Middle frontal gyrus (tissue), 1 donor: Measurements from ENCODE around the gene EPHA3.

Experiments used
- DNase-seq: peaks from one replicate; pipeline ENCODE4 v3.0.0-alpha.2; 2015; ENCODE audit warnings: low spot score; ENCODE audit errors: extremely low spot score

Gene EPHA3

GRCh38 chr3:89144080-89144479, 36.7 kb downstream of the EPHA3 start:
- no peak for DNase-seq

- DNase-seq, result no peak
Observed at GRCh38 chr3:89145995-89146394, 38.6 kb downstream of the EPHA3 start.

- DNase-seq, result no peak
Observed at GRCh38 chr3:89154416-89154815, 47.0 kb downstream of the EPHA3 start.

- no peak for DNase-seq
Observed at GRCh38 chr3:89155811-89156210, 48.4 kb downstream of the EPHA3 start.

GRCh38 chr3:89157575-89157974, 50.2 kb downstream of the EPHA3 start:
- no peak for DNase-seq

GRCh38 chr3:89159605-89160004, 52.2 kb downstream of the EPHA3 start:
- DNase-seq, result no peak

GRCh38 chr3:89164774-89165173, 57.4 kb downstream of the EPHA3 start:
- DNase-seq, result no peak

GRCh38 chr3:89165636-89166263, 58.3 kb downstream of the EPHA3 start:
- DNase-seq, result no peak

GRCh38 chr3:89171687-89172545, 64.5 kb downstream of the EPHA3 start:
- DNase-seq, result no peak

GRCh38 chr3:89173546-89173945, 66.1 kb downstream of the EPHA3 start:
- no peak for DNase-seq

GRCh38 chr3:89179355-89180001, 72.1 kb downstream of the EPHA3 start:
- no peak for DNase-seq

GRCh38 chr3:89180334-89180733, 72.9 kb downstream of the EPHA3 start:
- DNase-seq, result no peak

- DNase-seq, result no peak
Observed at GRCh38 chr3:89182056-89182455, 74.6 kb downstream of the EPHA3 start.

- DNase-seq, result no peak
Observed at GRCh38 chr3:89184151-89184995, 77.0 kb downstream of the EPHA3 start.

- DNase-seq, result no peak
Observed at GRCh38 chr3:89186456-89186855, 79.0 kb downstream of the EPHA3 start.

GRCh38 chr3:89198591-89198990, 91.2 kb downstream of the EPHA3 start:
- no peak for DNase-seq

GRCh38 chr3:89212619-89213018, 105.2 kb downstream of the EPHA3 start:
- DNase-seq, result no peak

- no peak for DNase-seq
Observed at GRCh38 chr3:89216016-89216739, 108.8 kb downstream of the EPHA3 start.

- DNase-seq, result no peak
Observed at GRCh38 chr3:89217148-89217685, 109.8 kb downstream of the EPHA3 start.

GRCh38 chr3:89221924-89222323, 114.5 kb downstream of the EPHA3 start:
- no peak for DNase-seq
